Activated T-helper 9 cell treated with anti-CD3 and anti-CD28 coated beads, Interleukin-2, amount 50 U/mL, for 16 hours (primary cell): ENCODE results near the gene ZNF668.

Experiments
- DNase-seq: peaks from one replicate; pipeline ENCODE4 v3.0.0-alpha.2; 2020; ENCODE audit warnings: low read depth

The ZNF668 gene

GRCh38 chr16:31081428-31082351 is 7.7 kb upstream of the ZNF668 start:
- DNase-seq = no peak

- no peak for DNase-seq
Observed at GRCh38 chr16:31080756-31081419, 6.8 kb upstream of the ZNF668 start.

GRCh38 chr16:31080035-31080629 is 6.1 kb upstream of the ZNF668 start:
- no peak for DNase-seq

GRCh38 chr16:31079342-31079944 is 5.4 kb upstream of the ZNF668 start:
- DNase-seq = no peak

- no peak for DNase-seq
Observed at GRCh38 chr16:31078597-31079341, 4.7 kb upstream of the ZNF668 start.

GRCh38 chr16:31077592-31078396 is 3.8 kb upstream of the ZNF668 start:
- DNase-seq = no peak

- DNase-seq = no peak
Observed at GRCh38 chr16:31077024-31077423, 3.0 kb upstream of the ZNF668 start.

GRCh38 chr16:31076319-31076718 is 2.3 kb upstream of the ZNF668 start:
- no peak for DNase-seq

- DNase-seq = no peak
Observed at GRCh38 chr16:31074814-31075183, 759 bp upstream of the ZNF668 start.

GRCh38 chr16:31073142-31073969 is 684 bp downstream of the ZNF668 start:
- DNase-seq = peak; percentile 80

GRCh38 chr16:31072540-31073141 is 1.4 kb downstream of the ZNF668 start:
- DNase-seq = no peak

GRCh38 chr16:31071861-31072260 is 2.2 kb downstream of the ZNF668 start:
- no peak for DNase-seq

GRCh38 chr16:31067342-31067741 is 6.7 kb downstream of the ZNF668 start:
- DNase-seq = no peak

GRCh38 chr16:31064882-31065461 is 9.1 kb downstream of the ZNF668 start:
- DNase-seq = no peak

GRCh38 chr16:31063843-31064611 is 10.0 kb downstream of the ZNF668 start:
- DNase-seq = no peak

- DNase-seq = no peak
Observed at GRCh38 chr16:31063495-31063842, 10.6 kb downstream of the ZNF668 start.

- no peak for DNase-seq
Observed at GRCh38 chr16:31061813-31062440, 12.1 kb downstream of the ZNF668 start.
